ENCODE data around the gene TP53I13.

DNA sequence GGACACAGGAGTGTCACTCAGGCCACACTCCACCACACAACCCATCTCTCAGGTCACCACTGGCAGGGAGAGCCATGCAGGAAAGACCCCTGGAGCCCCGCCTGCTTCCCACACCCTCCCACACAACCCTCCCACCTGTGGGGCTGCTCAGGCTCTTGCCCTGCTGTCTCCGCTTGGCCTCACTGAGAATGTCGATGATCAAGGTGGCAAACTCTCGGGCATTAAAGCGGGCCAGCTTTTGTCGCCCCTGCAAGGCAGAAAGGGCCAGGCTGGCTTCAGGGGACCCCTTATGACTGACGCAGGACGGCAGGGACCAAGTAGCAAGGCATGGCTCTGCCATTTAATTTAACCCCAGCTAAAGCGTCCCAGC is 8.5 kb downstream of the TP53I13 start:
- no peak for TF ChIP-seq POLR2A (IDR thresholded peaks at IDR 0.05; ENCODE audit: low read depth, low read length)
- TF ChIP-seq, protein P1, sequence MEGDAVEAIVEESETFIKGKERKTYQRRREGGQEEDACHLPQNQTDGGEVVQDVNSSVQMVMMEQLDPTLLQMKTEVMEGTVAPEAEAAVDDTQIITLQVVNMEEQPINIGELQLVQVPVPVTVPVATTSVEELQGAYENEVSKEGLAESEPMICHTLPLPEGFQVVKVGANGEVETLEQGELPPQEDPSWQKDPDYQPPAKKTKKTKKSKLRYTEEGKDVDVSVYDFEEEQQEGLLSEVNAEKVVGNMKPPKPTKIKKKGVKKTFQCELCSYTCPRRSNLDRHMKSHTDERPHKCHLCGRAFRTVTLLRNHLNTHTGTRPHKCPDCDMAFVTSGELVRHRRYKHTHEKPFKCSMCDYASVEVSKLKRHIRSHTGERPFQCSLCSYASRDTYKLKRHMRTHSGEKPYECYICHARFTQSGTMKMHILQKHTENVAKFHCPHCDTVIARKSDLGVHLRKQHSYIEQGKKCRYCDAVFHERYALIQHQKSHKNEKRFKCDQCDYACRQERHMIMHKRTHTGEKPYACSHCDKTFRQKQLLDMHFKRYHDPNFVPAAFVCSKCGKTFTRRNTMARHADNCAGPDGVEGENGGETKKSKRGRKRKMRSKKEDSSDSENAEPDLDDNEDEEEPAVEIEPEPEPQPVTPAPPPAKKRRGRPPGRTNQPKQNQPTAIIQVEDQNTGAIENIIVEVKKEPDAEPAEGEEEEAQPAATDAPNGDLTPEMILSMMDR (conservative IDR thresholded peaks at IDR 0.05; ENCODE audit: low read depth, low read length), result no peak
- TF ChIP-seq CEBPB (IDR thresholded peaks at IDR 0.05; ENCODE audit: low read depth, low read length), result no peak

Data from IMR-90 (cell line).